Measurements from ENCODE around the gene RALGPS1. TPM values are rescaled to one million over a fixed set of nuclear protein-coding genes. Genes with fewer than 3 reads are reported as not detected.
A peak's percentile ranks its signal among the peaks of the same experiment; 100 is the strongest.

The RALGPS1 gene
- total and polyA plus RNA-seq, 2 of the 8 experiments (the other 6 are each of a cell fraction or from before 2014, with no cell fraction given) = 20.0 to 23.5 TPM

- no peak overlapping the region for H3K9ac ChIP-seq (replicated peaks in 1 of 4; ENCODE audit: extremely low read depth in 1 of 4, low read depth in 3 of 4, low read length in 3 of 4)
- H2BK120ac ChIP-seq (replicated peaks; ENCODE audit: low read depth, low read length) = no peak overlapping the region
- H3K18ac ChIP-seq (ENCODE audit: extremely low read depth, low read length) = no peak overlapping the region
- H4K20me1 ChIP-seq (replicated peaks in 1 of 2; ENCODE audit: control insufficient read depth in 1 of 2, insufficient read depth in 2 of 2, low read length in 2 of 2) = peaks cover 0 to 8% of the 10 kb centered on the region in 2 experiments
- H3K23me2 ChIP-seq (ENCODE audit: low read depth, low read length) = no peaks in the 10 kb centered on the region
- TF ChIP-seq TCF12 (IDR thresholded peaks at IDR 0.05; ENCODE audit: low read depth, low read length) (no peak), YY1 (IDR thresholded peaks at IDR 0.05; ENCODE audit: low read depth, low read length) (no peak), RXRA (IDR thresholded peaks at IDR 0.05; ENCODE audit: insufficient read depth, low read depth, low read length) (no peak), NRF1 (IDR thresholded peaks at IDR 0.05; ENCODE audit: low read depth, low read length) (no peak)
- no peak overlapping the region for H2BK15ac ChIP-seq (ENCODE audit: low read length)
- no peak overlapping the region for H3K27ac ChIP-seq (ENCODE audit: low read depth, low read length)
- no peak overlapping the region for H4K91ac ChIP-seq (replicated peaks; ENCODE audit: insufficient read length, low read length)
- no peak overlapping the region for H3K14ac ChIP-seq (ENCODE audit: insufficient read length)
- no peaks in the 10 kb centered on the region for H3K27me3 ChIP-seq (replicated peaks in 1 of 4; ENCODE audit: control insufficient read depth in 3 of 4, extremely low read depth in 1 of 4, insufficient read depth in 3 of 4, low read length in 3 of 4)
- H3K4me3 ChIP-seq (ENCODE audit: extremely low read depth in 1 of 4, insufficient read depth in 2 of 4, low read depth in 3 of 4, low read length in 4 of 4) = no peak overlapping the region
- no peaks in the 10 kb centered on the region for H3K79me2 ChIP-seq (ENCODE audit: control insufficient read depth in 1 of 2, insufficient read depth in 2 of 2, low read length in 2 of 2)
- H2AK5ac ChIP-seq (ENCODE audit: low read depth, low read length) = no peak overlapping the region
- 96% methylated on average over 33 of the region's 38 CpGs; no CpG with 5 or more reads in 1 of the 2 experiments for WGBS, 2 experiments (ENCODE audit: extremely low coverage in 1 of 2, insufficient coverage in 1 of 2, insufficient read length in 1 of 2, insufficient replicate concordance in 2 of 2, low coverage in 1 of 2, low lambda C conversion rate in 2 of 2, missing lambda C conversion rate in 1 of 2)
- H3K36me3 ChIP-seq (ENCODE audit: control insufficient read depth in 2 of 4, insufficient read depth in 4 of 4, low read length in 3 of 4) = no peaks in the 10 kb centered on the region
- peak overlapping the region; percentile 4; the same call in 1 of the 2 replicates for H4K8ac ChIP-seq (ENCODE audit: extremely low read depth, insufficient read depth, low read length)
- FAIRE-seq = no peak
- no peak overlapping the region for H2AFZ ChIP-seq (ENCODE audit: low read length)
- no peak overlapping the region for H2BK12ac ChIP-seq (ENCODE audit: low read depth, low read length)
- no peak overlapping the region for H3K56ac ChIP-seq (replicated peaks; ENCODE audit: insufficient read length, low read depth, low read length)
- H3K23ac ChIP-seq (ENCODE audit: insufficient read length) = no peak overlapping the region
- H3K4ac ChIP-seq (replicated peaks; ENCODE audit: insufficient read length, low read depth, low read length) = no peak overlapping the region
- H2BK20ac ChIP-seq (ENCODE audit: low read length) = no peak overlapping the region
- H3K4me2 ChIP-seq (ENCODE audit: insufficient read depth in 1 of 2, low read depth in 2 of 2, low read length in 2 of 2) = no peak overlapping the region
- ChIA-PET CTCF (ENCODE audit: partially characterized antibody) (interaction anchor here (0.7 to 1.0 kb wide), 3 partner anchors 13 to 29 kb away, joined by 3 to 4 read pairs (median 3); no protein-coding TSS in a partner anchor), POLR2A (ENCODE audit: partially characterized antibody) (interaction anchor here (0.8 kb wide), 1 partner anchor 56 kb away, joined by 3 read pairs; no protein-coding TSS in a partner anchor)
- H2BK5ac ChIP-seq (ENCODE audit: low read depth, low read length) = peak overlapping the region; percentile 12
- no peaks in the 10 kb centered on the region for H3K9me3 ChIP-seq (ENCODE audit: insufficient read depth in 2 of 2, low read depth in 1 of 2, low read length in 1 of 2)
- peaks cover 4% of the 10 kb centered on the region; the same call in 1 of the 2 replicates for H3K79me1 ChIP-seq (ENCODE audit: low read depth, low read length)
- H3K4me1 ChIP-seq (replicated peaks in 1 of 4; ENCODE audit: control insufficient read depth in 3 of 4, insufficient read depth in 4 of 4, low read length in 3 of 4) = peaks cover 6 to 20% (median 14%) of the 10 kb centered on the region in 4 experiments
- no peak overlapping the region for H4K5ac ChIP-seq (ENCODE audit: insufficient read length, low read depth, low read length)
- DNase-seq (ENCODE audit: low read depth in 1 of 2, low spot score in 2 of 2) = no peak
These were observed 193.6 kb downstream of the RALGPS1 start for GRCh38 chr9:127107929-127108876.

All from H1 (cell line).